Cardiac atrium fibroblast (primary cell): ENCODE data around the gene NEXN. TPM values are rescaled to one million over a fixed set of nuclear protein-coding genes. Genes with fewer than 3 reads are reported as not detected.

Experiments used
- total RNA-seq: library from RNA; depleted of rRNA; stranded (reverse); fragments of >200 nt; gene quantifications from 2 replicates; pipeline ENCODE4 v1.2.3, GENCODE V29; 2015

Gene NEXN
- total RNA-seq: 12.5 and 26.5 TPM in 2 replicates

DNA sequence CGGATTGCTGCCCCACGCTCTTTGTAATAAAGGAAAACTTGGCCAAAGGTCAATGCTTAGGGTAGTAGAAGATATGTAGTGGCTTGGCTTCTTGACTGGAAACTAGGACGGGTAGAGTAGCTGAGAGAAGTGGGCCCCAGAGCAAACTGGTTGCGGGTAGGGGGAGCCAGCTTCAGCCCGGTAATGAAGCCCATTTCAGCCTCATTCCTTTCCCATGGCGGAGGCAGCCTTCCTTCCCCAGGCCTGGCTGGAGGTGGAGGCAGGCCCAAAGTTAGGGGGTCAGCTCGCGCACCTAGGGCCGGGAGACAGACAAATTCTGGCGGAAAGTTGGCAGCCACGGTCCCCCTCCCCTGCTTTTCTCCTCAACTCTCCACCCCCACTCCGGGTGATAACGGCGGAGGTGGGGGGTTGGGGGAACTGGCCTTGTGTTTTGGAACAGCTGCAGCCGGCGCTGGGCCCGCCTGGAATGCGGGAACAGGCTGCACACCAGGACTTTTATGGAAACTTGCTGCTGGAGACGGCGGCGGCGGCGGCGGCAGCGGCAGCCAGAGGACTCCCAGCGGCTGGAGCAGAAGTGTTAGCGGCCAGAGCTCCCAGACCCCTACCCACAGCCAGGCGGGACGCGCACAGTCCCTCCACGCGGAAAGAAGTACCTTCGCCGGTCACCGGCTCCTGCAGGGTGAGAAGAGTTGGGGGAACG, at the start of gene NEXN:
NEXN (plus strand) TSS at position 544 of the 700 bp plus-strand sequence. CDS start 27,483 bp downstream, outside the sequence.

GRCh38 chr1:77978969-77979876, 90.8 kb downstream of the NEXN start, which contains the start of gene FUBP1:
FUBP1 (minus strand) TSS chr1:77979072; CDS start chr1:77979004, 68 bp downstream.

Other genes with a start within 250 kb of the NEXN start
- gene ZZZ3, start 206.0 kb upstream of the NEXN start, total RNA-seq: 40.3 and 41.2 TPM in 2 replicates
- gene USP33, start 128.8 kb upstream of the NEXN start, total RNA-seq: 59.2 and 63.2 TPM in 2 replicates
- 15.7 and 16.2 TPM in 2 replicates for gene MIGA1, start 109.0 kb upstream of the NEXN start, total RNA-seq
- gene FUBP1, start 90.4 kb downstream of the NEXN start, total RNA-seq: 44.2 and 47.7 TPM in 2 replicates
- 120 and 134 TPM in 2 replicates for gene DNAJB4, start 116.3 kb downstream of the NEXN start, total RNA-seq
- 0.18 and 0.97 TPM in 2 replicates for gene GIPC2, start 157.3 kb downstream of the NEXN start, total RNA-seq